Hematopoietic multipotent progenitor cell treated with erythropoietin and hydrocortisone succinate and interleukin-3 and kit ligand, for 15 days (in vitro differentiated cells): Measurements from ENCODE around the gene DENND2A.
"Not testable (repeated sequence)": the region's sequence is repeated elsewhere in the genome, so short reads cannot be mapped to it uniquely, and the experiment has no call there.

Experiments
- DNase-seq: peaks from one replicate; pipeline ENCODE4 v3.0.0-alpha.2; 2015; ENCODE audit warnings: low spot score

The DENND2A gene

GRCh38 chr7:140640727-140641523, at the start of gene DENND2A:
TSS of gene DENND2A (minus strand) at chr7:140640813. CDS start at chr7:140602397, 38,416 bp downstream.
- DNase-seq, result no peak

- DNase-seq, result no peak
Observed at GRCh38 chr7:140689199-140690152, 48.9 kb upstream of the DENND2A start.

GRCh38 chr7:140688341-140688740, 47.7 kb upstream of the DENND2A start:
- DNase-seq, result no peak

GRCh38 chr7:140686921-140687320, 46.3 kb upstream of the DENND2A start:
- no peak for DNase-seq

- DNase-seq, result no peak
Observed at GRCh38 chr7:140685407-140686087, 44.9 kb upstream of the DENND2A start.

- no peak for DNase-seq
Observed at GRCh38 chr7:140684066-140684950, 43.7 kb upstream of the DENND2A start.

- no peak for DNase-seq
Observed at GRCh38 chr7:140683657-140684056, 43.0 kb upstream of the DENND2A start.

- DNase-seq, result no peak
Observed at GRCh38 chr7:140681766-140682165, 41.2 kb upstream of the DENND2A start.

GRCh38 chr7:140680886-140681285, 40.3 kb upstream of the DENND2A start:
- DNase-seq, result no peak

- no peak for DNase-seq
Observed at GRCh38 chr7:140679186-140679585, 38.6 kb upstream of the DENND2A start.

- no peak for DNase-seq
Observed at GRCh38 chr7:140678816-140679130, 38.2 kb upstream of the DENND2A start.

GRCh38 chr7:140678081-140678815, 37.6 kb upstream of the DENND2A start:
- DNase-seq, result no peak

GRCh38 chr7:140677496-140677895, 36.9 kb upstream of the DENND2A start:
- no peak for DNase-seq

- not testable (repeated sequence) for DNase-seq
Observed at GRCh38 chr7:140676956-140677355, 36.3 kb upstream of the DENND2A start.

- DNase-seq, result no peak
Observed at GRCh38 chr7:140676306-140676705, 35.7 kb upstream of the DENND2A start.

GRCh38 chr7:140675726-140676125, 35.1 kb upstream of the DENND2A start:
- DNase-seq, result no peak

GRCh38 chr7:140674899-140675701, 34.5 kb upstream of the DENND2A start:
- no peak for DNase-seq

GRCh38 chr7:140674356-140674800, 33.8 kb upstream of the DENND2A start:
- DNase-seq, result no peak

- DNase-seq, result no peak
Observed at GRCh38 chr7:140673774-140674155, 33.2 kb upstream of the DENND2A start.
